GM21737 (cell line): Measurements from ENCODE around the gene SLC25A29.
A peak's percentile ranks its signal among the peaks of the same experiment; 100 is the strongest.
"Not testable (repeated sequence)": the region's sequence is repeated elsewhere in the genome, so short reads cannot be mapped to it uniquely, and the experiment has no call there.

Experiments used
- ATAC-seq: cut with Tn5 transposase; IDR thresholded peaks from one replicate; pipeline ENCODE4 v1.9.1; 2021; ENCODE audit warnings: mild to moderate bottlenecking, moderate library complexity; ENCODE audit not compliant: unreplicated experiment

The SLC25A29 gene

DNA sequence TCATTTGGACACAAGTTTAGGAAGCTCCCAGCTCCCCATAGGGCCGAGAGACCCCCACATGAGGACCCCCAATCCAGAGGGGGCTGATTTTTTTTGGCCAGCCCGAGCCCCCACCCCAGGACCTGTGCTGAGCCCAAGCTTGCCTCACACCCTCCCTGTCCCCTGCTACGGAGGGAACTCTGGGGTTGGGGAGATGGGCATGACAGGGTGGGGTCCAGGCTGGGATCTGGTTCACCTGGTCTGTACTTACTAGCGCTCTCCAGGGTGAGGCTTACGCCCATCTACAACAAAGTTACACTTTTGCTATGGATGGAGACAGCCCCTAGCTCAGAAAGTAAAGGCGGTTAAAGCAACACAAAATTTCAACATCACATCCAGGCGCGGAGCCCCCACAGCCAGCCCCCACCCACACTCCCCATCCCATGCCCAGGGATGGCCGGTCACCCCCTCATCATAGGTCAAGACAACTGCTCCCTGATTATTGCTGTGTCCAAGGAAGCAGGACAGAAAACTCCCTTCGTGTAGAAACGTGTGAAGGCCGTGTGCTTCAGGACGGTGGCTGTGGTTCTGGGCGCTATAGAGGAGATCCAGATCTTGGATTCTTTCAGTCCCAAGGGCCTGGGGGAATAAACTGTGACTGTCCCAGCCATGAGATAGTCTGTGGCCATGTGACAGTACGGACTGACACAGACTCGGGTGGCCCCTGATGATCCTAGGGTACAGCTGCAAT is 10.7 kb downstream of the SLC25A29 start:
- ATAC-seq = no peak

DNA sequence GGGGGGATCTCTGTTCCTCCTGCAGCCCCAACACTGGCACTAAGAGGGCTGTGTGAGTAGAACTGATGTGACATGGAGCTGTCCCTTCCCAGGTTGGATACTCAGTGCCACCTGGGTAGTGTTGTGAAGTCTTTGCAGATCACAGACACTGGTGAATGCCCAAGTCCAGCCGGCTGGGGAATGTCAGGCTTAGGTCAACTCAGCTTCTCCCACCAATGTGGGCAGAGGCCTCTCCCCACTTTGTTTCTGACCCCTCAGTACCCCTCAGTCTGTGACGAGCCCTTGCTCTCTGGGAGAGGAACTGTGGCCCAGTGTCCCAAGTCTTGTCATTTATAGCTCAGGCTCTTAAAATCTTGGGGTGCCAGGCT is 11.3 kb downstream of the SLC25A29 start:
- no peak for ATAC-seq

DNA sequence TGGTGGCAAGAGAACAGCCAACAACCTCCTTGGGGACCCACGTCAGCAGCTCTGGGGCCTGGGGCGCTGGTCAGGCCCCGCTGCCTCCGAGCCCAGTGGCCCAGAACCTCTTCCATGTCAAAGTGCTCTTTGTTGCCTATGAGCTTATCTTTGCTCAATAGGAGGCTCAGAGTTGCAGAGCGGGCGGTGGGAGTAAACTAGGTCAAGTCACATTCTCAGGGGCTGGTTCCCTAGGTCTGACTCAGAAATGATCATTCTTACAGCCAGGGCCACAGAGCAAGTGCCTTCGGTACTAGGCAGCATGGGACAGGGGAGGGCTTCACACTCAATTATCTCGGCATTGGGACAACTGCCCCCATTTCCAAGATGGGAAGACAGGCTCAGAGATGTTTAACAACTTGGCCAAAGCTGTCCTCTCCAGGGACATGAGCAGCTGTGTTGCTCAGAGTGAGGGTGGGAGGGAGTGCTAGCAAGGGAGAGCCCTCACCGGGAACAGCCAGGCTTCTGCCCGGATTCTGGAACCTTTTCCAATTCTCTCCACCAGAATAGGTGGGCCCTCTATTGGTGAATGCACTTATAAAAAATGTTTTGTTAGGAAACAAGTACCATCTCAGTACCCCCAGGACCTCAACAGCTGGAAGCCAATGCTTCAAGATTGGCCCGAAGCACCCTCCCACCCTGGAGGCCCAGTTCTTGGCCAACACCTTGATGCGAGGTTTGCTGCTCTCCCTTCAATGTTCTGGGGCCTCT is 11.9 kb downstream of the SLC25A29 start:
- no peak for ATAC-seq

DNA sequence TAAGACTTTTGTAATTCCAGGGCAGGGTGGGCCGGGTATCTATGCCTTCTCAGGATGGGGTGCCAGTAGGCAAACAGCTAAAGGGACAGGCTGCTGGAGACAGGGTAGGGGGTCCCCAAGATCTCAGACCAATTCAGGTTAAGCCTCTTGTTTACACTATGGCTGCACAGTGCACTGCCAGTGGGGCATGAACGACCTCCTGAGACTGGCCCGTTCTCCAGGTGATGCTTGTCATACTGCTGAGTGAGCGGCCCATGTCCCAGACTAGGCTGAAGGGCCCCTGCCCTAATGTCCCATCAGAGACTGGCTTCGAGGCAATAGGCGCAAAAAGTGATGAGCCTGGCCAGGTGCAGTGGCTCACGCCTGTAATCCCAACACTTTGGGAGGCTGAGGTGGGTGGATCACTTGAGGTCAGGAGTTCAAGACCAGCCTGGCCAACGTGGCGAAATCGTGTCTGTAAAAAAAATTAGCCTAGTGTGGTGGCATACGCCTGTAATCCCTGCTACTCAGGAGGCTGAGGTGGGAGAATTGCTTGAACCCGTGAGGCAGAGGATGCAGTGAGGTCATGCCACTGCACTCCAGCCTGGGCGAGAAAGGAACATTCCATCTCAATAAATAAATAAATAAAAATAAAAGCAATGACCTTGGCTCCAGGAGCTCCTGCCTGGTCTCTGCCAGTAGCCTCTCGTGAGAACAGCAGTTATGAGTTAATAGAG is 12.6 kb downstream of the SLC25A29 start:
- no peak for ATAC-seq

DNA sequence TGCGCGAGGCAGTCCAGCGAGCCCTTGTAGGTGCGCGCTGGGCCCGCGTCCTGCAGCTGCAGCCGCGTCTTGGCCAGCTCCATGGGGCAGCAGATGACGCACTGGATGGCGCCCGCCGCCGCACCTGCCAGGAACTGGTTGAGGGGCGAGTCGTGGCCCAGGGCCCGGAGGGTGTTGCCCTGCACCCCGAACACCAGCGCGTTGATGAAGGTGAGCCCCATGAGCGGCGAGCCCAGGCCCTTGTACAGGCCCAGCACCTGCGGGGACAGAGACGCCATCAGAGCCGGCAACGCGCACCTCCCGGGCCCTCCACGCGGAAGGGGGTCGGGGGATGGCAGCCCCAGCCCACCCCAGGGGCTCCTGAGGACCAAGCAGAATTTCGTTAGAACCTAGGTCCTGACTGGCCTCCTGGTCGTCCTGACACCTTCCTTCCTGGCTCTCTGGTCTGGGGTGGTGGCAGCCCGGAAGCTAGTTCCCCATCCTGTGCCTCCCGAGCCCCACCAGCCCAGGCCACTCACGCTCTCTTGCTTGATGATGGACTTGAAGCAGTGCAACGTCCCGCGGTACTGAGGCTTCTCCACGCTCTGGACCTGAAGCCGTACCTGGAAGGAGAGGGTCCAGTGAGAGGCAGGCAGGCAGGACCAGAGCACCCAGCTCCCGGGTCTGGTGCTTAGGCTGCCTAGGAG is 13.3 kb downstream of the SLC25A29 start:
- no peak for ATAC-seq

DNA sequence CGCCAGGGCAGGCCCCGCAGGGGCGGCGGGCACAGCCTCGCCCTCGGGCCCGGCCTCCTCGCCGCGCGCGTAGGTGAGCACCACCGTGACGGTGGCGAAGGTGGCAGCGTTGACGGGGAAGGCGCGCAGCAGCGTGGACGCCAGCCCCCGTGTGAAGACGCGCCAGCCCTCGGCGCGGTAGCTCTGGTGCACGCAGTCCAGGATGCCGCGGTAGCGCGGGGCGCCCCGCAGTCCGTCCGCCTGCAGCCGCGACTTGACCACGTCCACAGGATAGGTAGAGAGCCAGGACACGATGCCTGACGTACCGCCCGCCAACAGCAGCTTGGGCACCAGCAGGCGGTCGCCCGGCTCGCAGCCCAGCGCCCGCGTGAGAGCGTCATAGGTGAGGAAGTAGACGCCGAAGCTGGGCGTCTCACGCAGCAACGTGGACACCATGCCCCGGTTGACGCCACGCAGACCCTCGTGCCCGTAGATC is 13.9 kb downstream of the SLC25A29 start:
- no peak for ATAC-seq

DNA sequence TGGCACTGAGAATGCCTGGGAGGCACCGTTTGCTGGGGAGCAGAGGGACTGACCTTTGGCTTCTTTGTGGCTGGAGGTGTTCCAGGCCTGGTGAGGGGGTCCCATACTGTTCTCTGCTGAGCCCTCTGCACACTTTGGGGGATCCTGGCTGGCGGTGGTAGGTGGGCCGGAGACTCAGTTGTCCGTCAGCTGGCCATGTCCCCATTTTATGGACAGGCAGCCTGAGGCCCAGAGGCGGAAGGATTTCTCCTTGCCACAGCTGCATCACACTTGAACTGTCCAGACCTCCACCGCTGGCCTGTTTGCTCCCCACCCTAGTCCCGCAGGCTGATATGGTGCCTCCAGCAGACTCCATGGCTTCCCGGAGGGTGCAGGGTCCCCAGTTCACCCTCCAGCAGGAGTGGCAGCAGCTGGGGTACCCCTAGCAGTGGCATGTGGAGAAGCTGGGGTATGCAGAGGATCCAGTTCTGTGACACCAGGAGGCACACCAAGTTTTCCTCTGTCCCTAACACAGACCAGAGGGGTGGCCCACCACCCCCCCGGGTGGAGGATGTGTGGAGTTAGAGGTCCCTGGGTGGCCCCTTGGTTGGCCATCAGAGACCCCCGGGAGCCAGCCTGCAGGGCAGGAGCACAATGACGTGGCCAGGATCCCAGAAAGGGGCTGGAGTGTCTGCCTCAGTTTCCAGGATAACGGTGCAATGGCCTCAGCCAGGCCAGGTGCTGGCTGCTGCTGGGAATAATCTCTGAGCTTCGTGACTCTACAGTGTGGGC is 14.8 kb downstream of the SLC25A29 start:
- no peak for ATAC-seq

DNA sequence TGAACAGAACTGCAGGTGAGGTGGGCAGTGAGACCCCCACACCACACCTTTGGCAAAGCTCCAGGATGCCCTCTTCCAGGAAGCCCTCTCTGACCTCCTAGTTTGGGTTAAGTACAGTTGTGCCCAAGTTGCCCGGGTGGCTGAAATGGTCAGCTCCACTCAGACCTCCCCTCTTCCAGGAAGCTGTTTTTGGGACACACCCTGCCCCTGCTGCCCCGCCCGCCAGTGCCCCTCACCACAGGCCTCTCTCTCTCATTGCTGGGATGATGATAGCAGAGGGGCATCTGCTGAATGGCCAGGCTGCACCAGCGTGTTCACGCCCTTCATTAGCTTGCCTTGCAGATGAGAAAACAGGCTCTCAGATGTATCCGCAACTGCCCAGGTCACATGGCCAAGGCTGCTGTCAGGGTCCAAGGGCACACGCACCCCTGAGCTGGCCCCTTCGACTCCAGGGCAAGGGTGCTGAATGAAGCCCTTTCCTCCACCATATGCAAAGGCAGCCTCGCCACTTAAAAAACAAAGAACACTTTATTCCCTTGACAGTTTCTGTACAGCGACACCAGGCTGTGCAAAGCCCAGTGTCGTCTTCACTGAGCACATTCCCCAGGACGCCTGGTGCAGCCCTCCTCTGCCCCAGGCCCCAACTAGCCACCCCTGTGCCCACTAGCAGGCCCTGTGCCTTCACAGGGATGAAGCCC is 15.5 kb downstream of the SLC25A29 start:
- no peak for ATAC-seq

DNA sequence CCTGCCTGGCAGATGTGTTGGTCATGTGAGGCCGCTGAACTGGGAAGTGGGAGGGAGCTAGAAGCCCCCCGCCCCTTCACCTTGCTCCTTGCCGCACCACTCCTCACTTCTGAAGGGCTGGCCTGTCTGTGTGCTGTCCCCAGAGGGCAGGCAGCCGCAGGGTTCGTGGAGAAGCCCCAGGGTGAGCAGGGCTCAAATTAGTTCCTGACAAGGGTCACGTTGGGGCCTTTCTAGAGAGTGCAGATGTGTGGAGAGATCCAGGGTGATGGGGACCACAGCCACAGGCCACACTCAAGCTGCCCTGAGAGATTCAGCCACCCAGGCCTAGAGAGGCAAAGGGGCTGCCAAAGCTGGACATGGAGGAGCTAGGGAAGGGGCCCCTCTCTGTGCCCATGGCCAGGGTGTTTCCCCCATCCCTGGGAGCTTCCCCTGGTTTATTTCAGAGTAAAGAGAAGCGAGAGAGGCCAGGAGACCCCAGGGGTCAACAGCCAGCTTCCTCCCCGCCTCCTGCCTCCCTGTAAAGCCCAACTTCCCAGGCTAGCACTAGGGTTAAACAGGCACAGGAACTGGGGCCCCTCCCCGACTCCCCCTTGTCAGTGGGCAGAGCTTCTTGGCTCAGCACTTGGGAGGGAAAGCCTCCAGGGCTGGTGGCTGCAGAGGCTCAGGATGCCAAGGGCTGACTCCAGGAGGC is 16.2 kb downstream of the SLC25A29 start:
- ATAC-seq = no peak

DNA sequence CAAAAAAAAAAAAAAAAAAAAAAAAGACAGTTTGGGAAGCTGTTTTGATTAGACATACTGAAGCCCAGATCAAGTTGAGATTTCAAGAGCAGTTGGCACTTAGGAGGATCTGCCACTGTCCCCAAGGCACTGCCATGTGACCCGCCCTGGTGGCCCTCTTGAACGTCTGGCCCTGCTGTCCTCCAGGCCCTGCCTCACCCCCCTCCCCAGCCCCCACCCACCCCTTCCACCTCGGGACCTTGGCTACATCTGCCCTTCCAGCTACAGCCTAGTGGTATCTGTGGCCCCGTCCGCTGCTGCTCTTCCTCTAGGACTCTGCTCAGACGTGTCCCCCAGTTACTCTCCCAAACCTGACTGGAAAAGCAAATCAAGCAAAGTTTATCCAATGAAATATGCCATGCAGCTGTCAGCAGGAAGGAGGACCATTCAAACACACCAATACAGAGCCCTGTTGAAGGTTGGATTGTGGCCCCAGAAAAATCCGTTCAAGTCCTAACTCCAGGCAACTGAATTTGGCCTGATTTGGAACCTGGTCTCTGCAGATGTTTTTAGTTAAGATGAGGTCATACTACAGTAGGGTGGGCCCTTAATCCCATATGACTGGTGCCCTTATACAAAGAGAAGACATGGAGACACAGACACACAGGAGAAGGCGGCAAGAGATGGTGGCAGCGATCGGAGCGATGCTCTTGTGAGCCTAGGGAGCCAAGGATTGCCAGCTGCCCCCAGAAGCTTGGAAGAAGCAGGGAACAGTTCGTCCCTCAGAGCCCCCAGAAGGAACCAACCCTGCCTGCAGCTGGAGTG is 17.7 kb downstream of the SLC25A29 start:
- ATAC-seq = no peak

DNA sequence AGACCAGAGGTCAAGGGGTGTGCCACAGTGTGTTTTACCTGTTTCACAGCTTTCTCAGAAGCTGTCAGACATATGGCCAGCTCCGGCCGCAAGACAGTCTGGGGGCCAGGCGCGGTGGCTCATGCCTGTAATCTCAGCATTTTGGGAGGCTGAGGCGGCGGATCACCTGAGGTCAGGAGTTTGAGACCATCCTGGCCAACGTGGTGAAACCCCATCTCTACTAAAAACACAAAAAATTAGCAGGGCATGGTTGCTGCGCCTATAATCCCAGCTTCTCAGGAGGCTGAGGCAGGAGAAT is 18.3 kb downstream of the SLC25A29 start:
- not testable (repeated sequence) for ATAC-seq

DNA sequence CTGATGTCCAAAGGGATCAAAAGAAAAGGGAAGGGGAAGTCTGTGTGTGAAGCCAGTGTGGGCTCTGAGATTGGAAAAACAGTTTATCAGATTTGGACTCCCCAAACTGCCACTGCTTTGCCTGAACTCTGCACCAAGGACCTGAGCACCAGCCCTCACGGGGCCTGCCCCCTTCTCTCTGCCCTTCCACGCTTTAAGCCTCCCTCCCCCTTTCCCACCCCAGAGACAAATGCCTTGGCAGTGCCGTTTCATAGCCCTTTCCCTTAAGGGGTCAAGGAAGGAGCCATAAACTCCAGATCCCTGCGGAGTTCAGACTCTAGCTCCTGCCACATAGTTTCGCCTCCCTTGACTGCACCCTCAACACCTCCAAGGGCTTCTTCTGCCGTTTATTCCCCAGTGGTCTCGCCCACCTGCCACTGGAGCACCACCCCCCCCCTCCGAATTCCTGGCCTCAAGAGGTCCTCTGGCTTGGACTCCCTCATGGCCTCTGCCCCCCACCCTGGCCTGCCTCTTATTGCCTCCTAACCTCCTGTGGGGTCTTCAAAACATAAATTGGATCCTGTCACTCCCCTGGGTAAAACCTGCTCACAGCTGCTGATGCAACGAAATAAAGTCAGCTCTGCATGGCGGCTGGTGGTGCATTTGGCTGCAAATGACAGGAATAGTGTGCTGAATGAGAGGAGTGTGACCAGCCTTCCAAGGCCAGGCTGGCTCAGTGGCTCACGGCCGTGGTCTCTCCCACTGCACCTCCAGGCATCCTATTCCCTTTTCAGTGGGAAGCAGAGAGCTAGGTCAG is 18.8 kb downstream of the SLC25A29 start:
- ATAC-seq = no peak

DNA sequence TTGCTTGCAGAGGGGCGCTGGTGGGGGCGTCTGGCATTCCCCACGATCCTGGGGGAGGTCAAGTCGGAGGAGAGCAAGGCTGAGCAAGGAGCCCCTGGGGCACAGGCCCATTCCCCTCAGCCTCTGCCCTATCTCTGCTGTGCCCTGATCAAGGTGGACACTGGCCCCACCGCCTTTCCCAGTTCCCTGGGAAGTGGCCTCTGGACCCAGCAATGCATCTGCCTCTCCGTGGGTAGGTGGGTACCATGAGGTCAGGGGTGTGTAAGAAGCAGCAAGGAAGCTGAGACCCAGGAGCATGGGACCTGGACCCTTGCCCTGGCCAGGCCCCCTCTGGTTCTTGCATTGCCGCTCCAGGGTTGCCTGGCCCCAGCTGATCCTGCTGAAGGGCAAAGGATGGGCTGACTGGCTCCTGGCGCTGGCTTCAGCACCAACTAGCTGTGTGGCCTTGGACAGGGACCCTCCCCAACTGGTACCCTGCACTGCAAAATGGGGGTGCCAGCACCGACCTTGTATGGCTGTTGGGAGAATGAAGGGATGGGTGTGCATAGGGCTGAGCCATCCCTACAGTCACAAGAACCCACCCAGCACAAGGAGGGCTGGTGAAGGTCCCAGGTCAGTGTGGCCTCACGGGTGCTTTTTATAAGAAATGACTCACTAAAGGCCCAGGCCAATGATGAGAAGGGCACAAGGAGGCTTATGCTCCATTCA is 19.6 kb downstream of the SLC25A29 start:
- ATAC-seq = no peak

DNA sequence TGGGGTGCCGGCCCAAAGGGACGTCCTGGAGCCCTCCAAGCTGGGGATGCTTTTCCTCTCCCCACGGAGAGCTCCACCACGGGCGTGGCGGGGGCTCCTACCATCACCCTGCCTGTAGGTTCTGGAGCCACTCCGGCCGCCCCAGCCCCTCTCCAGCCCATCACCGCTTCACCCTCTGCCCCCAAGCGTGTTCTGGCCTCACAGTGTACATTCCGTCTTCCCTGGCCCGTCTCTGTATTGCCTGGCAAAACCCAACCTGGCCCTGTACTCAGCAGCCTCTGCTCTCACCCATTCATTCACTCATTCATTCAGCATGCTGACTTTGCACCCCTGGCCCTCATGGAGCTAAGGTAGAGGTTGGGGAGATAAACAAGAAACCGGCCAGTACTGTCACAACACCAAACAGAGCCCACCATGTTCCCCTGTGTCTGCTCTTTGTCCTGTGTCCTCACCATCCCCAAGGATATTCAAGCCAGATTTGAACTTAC is 20.3 kb downstream of the SLC25A29 start:
- peak; percentile 5 for ATAC-seq

DNA sequence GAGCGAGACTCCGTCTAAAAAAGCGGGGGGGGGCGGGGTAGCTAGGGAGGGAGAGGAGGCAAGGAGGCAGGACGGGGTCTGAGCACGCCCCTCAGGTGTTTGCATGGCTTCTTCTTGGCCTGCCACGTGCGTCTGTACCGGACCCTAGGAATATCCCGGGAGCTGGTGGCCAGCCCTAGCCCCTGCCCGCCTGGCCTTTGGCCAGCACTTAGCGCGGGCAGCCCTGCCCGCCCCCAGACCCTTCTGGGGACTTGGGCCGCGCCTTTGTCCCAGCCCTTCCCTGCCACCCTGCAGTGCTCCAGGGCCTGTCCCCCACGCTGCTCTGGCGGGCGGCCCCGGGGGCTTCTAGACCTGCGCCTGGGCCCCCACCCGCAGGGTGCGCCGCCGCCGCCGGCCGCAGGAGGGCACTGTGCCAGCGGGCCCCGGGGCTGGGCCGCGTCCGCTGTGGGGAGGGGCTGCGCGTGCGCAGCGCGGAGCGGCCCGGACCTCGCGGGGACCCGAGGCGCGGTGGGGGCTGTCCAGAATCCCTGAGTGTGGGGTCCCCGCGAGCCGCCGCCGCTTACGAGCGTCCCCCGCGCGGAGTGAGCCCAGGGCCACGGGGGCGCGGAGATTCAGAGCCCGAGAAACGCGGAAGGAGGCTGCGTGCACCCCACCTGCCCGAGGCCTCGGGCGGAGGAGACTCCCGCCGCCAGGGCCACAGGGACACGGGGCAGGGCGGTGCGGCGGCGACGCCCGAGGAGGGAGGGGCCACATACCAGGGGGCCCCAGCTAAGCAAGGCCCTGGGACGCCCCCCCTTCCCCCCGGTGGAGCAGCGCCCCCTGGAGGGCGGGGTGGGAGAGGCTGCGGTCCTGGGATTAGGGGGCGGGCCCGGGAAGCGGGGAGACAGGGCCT is 21.0 kb downstream of the SLC25A29 start:
- ATAC-seq = peak; percentile 86
